ENCODE results near the gene FBXO31. TPM values are rescaled to one million over a fixed set of nuclear protein-coding genes. Genes with fewer than 3 reads are reported as not detected.

FBXO31 gene
- total and polyA plus RNA-seq, 2 of the 13 experiments (the other 11 are each of a cell fraction or from before 2014, with no cell fraction given): 92.4 to 101 TPM

DNA sequence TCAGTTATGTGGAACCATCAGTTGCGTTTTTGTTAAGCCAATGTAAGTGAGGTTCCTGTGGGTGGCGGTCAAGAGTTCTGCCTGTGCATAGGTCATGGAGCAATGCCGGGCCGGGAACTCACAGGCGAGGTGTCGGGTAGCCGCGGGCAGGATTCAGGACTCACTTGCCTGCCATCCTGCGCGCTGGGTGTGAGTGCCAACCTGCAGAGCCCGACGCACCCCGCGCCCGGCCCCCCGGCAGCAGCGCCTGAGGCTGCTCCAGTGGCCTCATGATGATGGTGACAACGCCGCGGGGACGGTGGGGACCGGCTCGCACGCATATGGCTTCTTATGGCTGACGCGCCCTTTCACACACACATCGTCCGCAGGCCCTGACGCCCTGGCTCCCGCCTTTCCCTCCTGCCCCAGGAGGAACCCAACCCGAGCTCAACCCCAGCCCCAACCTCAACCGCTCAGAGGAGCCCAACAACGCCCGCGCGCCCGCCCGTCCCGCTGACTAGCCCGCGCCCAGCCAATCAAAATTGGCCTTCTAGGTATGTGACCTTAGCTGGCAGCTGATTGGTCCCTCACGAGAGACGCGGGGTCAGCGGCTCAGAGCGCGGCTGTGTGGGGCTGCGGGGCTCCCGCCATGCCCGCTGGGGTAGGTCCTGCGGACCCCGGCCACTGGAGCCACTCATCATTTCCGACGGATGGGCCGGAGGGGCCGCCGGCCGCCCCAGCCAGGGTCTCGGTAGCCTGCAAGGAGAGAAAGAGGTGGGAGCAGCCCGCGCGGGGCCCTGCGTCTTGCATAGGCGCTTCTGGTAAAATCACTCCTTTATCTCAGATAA is 66.4 kb downstream of the FBXO31 start, which contains the start of gene C16orf95 (continued):
- no peak for TF ChIP-seq ZNF549 (CRISPR knock-in tag; IDR thresholded peaks at IDR 0.05)
- no peak for TF ChIP-seq FIP1L1 (IDR thresholded peaks at IDR 0.05; ENCODE audit: borderline replicate concordance, insufficient read depth, low read depth, low read length)
- TF ChIP-seq, protein P1, sequence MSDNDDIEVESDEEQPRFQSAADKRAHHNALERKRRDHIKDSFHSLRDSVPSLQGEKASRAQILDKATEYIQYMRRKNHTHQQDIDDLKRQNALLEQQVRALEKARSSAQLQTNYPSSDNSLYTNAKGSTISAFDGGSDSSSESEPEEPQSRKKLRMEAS (IDR thresholded peaks at IDR 0.05): peak; percentile 89
- TF ChIP-seq NFKB2 (CRISPR knock-in tag; IDR thresholded peaks at IDR 0.05; ENCODE audit: borderline replicate concordance): peak; percentile 28; the same call in 1 of the 2 replicates
- TF ChIP-seq ZNF550 (CRISPR knock-in tag; IDR thresholded peaks at IDR 0.05; ENCODE audit: borderline replicate concordance): peak; percentile 64; the same call in 1 of the 2 replicates
- peak; percentile 91; the same call in 1 of the 2 replicates for TF ChIP-seq SMAD1 (CRISPR knock-in tag; IDR thresholded peaks at IDR 0.05; ENCODE audit: borderline replicate concordance, low read depth)
- peak; percentile 74; the same call in 1 of the 2 replicates for TF ChIP-seq SAFB2 (CRISPR knock-in tag; IDR thresholded peaks at IDR 0.05; ENCODE audit: borderline replicate concordance, low read depth)
- TF ChIP-seq ZNF761 (CRISPR knock-in tag; conservative IDR thresholded peaks at IDR 0.05): no peak
- TF ChIP-seq ZNF83 (CRISPR knock-in tag; IDR thresholded peaks at IDR 0.05; ENCODE audit: borderline replicate concordance): peak; percentile 51; the same call in 1 of the 2 replicates
- no peak for TF ChIP-seq ARID2 (CRISPR knock-in tag; IDR thresholded peaks at IDR 0.05; ENCODE audit: borderline replicate concordance)
- 0 out of 2 replicates have a peak, but pooled peaks have one; percentile 14 for TF ChIP-seq HOXA9 (CRISPR knock-in tag; IDR thresholded peaks at IDR 0.05; ENCODE audit: borderline replicate concordance)
- peak; percentile 21; the same call in 1 of the 2 replicates for TF ChIP-seq MIXL1 (CRISPR knock-in tag; IDR thresholded peaks at IDR 0.05)
- TF ChIP-seq CCDC6 (CRISPR knock-in tag; IDR thresholded peaks at IDR 0.05): peak; percentile 97
- TF ChIP-seq GATA4 (IDR thresholded peaks at IDR 0.05; ENCODE audit: borderline replicate concordance, low read depth): peak; percentile 70; the same call in 1 of the 2 replicates
- TF ChIP-seq RBM39 (IDR thresholded peaks at IDR 0.05; ENCODE audit: low read depth, low read length, poor library complexity, severe bottlenecking): peak; percentile 93
- peak; percentile 18; the same call in 1 of the 2 replicates for TF ChIP-seq NR1H2 (CRISPR knock-in tag; IDR thresholded peaks at IDR 0.05; ENCODE audit: borderline replicate concordance, low read depth)
- TF ChIP-seq IRF2 (CRISPR knock-in tag; IDR thresholded peaks at IDR 0.05): peak; percentile 15
- TF ChIP-seq ZNF160 (CRISPR knock-in tag; IDR thresholded peaks at IDR 0.05): peak; percentile 47; the same call in 1 of the 2 replicates
- TF ChIP-seq ZNF331 (CRISPR knock-in tag; IDR thresholded peaks at IDR 0.05): peak; percentile 67; the same call in 1 of the 2 replicates
- TF ChIP-seq ZNF713 (CRISPR knock-in tag; IDR thresholded peaks at IDR 0.05): 0 out of 2 replicates have a peak, but pooled peaks have one; percentile 17
- TF ChIP-seq ZNF672 (CRISPR knock-in tag; IDR thresholded peaks at IDR 0.05): no peak
- TF ChIP-seq YY1 (IDR thresholded peaks at IDR 0.05; ENCODE audit: insufficient read depth, insufficient replicate concordance, low read depth, low read length): peak; percentile 85
- TF ChIP-seq ZNF788 (CRISPR knock-in tag; IDR thresholded peaks at IDR 0.05; ENCODE audit: borderline replicate concordance): peak; percentile 85
- TF ChIP-seq POLR2G (IDR thresholded peaks at IDR 0.05; ENCODE audit: low read depth, low read length): peak; percentile 97
- TF ChIP-seq ZFX (CRISPR knock-in tag; IDR thresholded peaks at IDR 0.05; ENCODE audit: low read depth): peak; percentile 73
- 0 out of 2 replicates have a peak, but pooled peaks have one; percentile 64 for TF ChIP-seq ZFAT (CRISPR knock-in tag; conservative IDR thresholded peaks at IDR 0.05)
- TF ChIP-seq, protein P2, sequence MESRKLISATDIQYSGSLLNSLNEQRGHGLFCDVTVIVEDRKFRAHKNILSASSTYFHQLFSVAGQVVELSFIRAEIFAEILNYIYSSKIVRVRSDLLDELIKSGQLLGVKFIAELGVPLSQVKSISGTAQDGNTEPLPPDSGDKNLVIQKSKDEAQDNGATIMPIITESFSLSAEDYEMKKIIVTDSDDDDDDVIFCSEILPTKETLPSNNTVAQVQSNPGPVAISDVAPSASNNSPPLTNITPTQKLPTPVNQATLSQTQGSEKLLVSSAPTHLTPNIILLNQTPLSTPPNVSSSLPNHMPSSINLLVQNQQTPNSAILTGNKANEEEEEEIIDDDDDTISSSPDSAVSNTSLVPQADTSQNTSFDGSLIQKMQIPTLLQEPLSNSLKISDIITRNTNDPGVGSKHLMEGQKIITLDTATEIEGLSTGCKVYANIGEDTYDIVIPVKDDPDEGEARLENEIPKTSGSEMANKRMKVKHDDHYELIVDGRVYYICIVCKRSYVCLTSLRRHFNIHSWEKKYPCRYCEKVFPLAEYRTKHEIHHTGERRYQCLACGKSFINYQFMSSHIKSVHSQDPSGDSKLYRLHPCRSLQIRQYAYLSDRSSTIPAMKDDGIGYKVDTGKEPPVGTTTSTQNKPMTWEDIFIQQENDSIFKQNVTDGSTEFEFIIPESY (CRISPR knock-in tag; IDR thresholded peaks at IDR 0.05): peak; percentile 30; the same call in 1 of the 2 replicates

Data from HepG2 (cell line).